Small intestine (tissue), 7 donors: ENCODE measurements around the gene TBC1D19. TPM values are rescaled to one million over a fixed set of nuclear protein-coding genes. Genes with fewer than 3 reads are reported as not detected.

Source experiments
- DNase-seq, 2 donors: peaks; one replicate each; pipeline versions ENCODE4 v3.0.0 to v3.0.0-alpha.2; 2013
- FAIRE-seq: peaks from 2 replicates; lab custom pipeline; 2012; peaks lifted over from hg19 to GRCh38; lab: Jason Lieb, UNC
- H3K27ac ChIP-seq, 3 donors: one replicate each; pipeline ENCODE4 v1.5.1; 2013; ENCODE audit warnings: low read length in 2 of 3, mild to moderate bottlenecking in 2 of 3, control low read depth in 1 of 3, inconsistent platforms in 1 of 3, low read depth in 1 of 3, moderate library complexity in 1 of 3
- H3K27me3 ChIP-seq, 3 donors: one replicate each; pipeline ENCODE4 v1.6.1; 2013; ENCODE audit warnings: low read length in 3 of 3, inconsistent platforms in 1 of 3; ENCODE audit not compliant: control insufficient read depth in 3 of 3, insufficient read depth in 3 of 3
- H3K36me3 ChIP-seq, 3 donors: one replicate each; pipeline ENCODE4 v1.6.1; 2013; ENCODE audit warnings: low read length in 3 of 3, inconsistent platforms in 1 of 3, low read depth in 1 of 3, mild to moderate bottlenecking in 1 of 3, moderate library complexity in 1 of 3; ENCODE audit not compliant: control insufficient read depth in 3 of 3, insufficient read depth in 2 of 3
- H3K4me1 ChIP-seq, 3 donors: one replicate each; pipeline ENCODE4 v1.6.1; 2013; ENCODE audit warnings: low read length in 2 of 3, inconsistent platforms in 1 of 3, low read depth in 1 of 3, mild to moderate bottlenecking in 1 of 3, moderate library complexity in 1 of 3; ENCODE audit not compliant: control insufficient read depth in 3 of 3, insufficient read depth in 2 of 3
- H3K4me3 ChIP-seq, 3 donors: one replicate each; pipeline ENCODE4 v1.5.1; 2013; ENCODE audit warnings: low read length in 3 of 3, control low read depth in 1 of 3, inconsistent platforms in 1 of 3, low read depth in 1 of 3, mild to moderate bottlenecking in 1 of 3, moderate library complexity in 1 of 3
- H3K9me3 ChIP-seq, 2 donors: one replicate each; pipeline ENCODE4 v1.6.1; 2013; ENCODE audit warnings: low read depth in 1 of 2, low read length in 1 of 2; ENCODE audit not compliant: control insufficient read depth in 2 of 2, insufficient read depth in 1 of 2
- WGBS, 3 donors: extraction: QIAGEN DNeasy Blood & Tissue Kit; methylation state at CpG; one replicate each; pipeline ENCODE4 v1.1.7; 2013; 5-methylcytosine and 5-hydroxymethylcytosine counted together
- polyA plus RNA-seq, 4 donors: library from polyadenylated mRNA; stranded (reverse) in 3 of 4; unstranded in 1 of 4; fragments of 200-250 nt in 3 of 4; fragments of 120-200 nt in 1 of 4; gene quantifications; one replicate each; pipeline versions ENCODE4 v1.2.1 to v1.2.3, GENCODE V29; 2013
- donor health status: healthy with polysubstance abuse.
- donor health status: control.
- donor health status: control.
- donor health status: Bipolar disorder and iron deficiency.
- donor health status: healthy.

Gene TBC1D19
- polyA plus RNA-seq, 4 donors, result 1.1 to 7.4 (median 2.1) TPM; not detected in 1

- WGBS, 3 donors, result 23 to 63% (median 46%) methylated on average over 3 of the region's 3 CpGs
- Histone ChIP-seq H3K9me3 (no peaks in the 10 kb centered on the region), H3K4me3 (no peak overlapping the region), H3K27ac (no peak overlapping the region), H3K36me3 (peaks cover 0 to 4% (median 0%) of the 10 kb centered on the region in 3 donors), H3K27me3 (no peaks in the 10 kb centered on the region), H3K4me1 (peaks cover 0 to 4% (median 0%) of the 10 kb centered on the region in 3 donors)
- peak; percentile 41 to 60 for DNase-seq
- no peak for FAIRE-seq
These were observed 181.6 kb downstream of the TBC1D19 start for GRCh38 chr4:26765515-26765914.

DNA sequence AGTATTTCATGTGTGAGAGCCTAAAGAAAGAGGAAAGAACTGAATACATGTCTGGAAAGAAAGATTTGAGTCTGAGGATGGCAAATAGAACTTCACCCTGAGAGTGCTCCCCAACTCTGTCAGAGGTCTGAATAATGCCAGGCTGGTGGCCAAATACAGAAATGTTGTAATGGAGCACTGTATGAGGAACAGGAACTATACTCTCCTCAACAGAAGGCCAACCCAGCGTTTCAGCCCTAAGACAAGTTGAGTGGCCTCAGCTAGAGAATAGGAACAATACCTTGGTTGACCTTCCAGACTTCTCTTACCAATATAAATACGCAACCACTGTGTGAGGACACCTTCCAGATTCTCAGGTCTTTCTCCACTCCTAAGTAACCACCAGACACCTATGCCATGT is 182.3 kb downstream of the TBC1D19 start:
- WGBS, 3 donors, result 89 to 93% (median 90%) methylated on average over 2 of the region's 2 CpGs
- Histone ChIP-seq H3K36me3 (peaks cover 0 to 4% (median 0%) of the 10 kb centered on the region in 3 donors), H3K27me3 (no peaks in the 10 kb centered on the region), H3K4me1 (peaks cover 0 to 4% (median 0%) of the 10 kb centered on the region in 3 donors), H3K4me3 (no peak overlapping the region), H3K27ac (no peak overlapping the region), H3K9me3 (no peaks in the 10 kb centered on the region)
- no peak for DNase-seq
- FAIRE-seq, result no peak

DNA sequence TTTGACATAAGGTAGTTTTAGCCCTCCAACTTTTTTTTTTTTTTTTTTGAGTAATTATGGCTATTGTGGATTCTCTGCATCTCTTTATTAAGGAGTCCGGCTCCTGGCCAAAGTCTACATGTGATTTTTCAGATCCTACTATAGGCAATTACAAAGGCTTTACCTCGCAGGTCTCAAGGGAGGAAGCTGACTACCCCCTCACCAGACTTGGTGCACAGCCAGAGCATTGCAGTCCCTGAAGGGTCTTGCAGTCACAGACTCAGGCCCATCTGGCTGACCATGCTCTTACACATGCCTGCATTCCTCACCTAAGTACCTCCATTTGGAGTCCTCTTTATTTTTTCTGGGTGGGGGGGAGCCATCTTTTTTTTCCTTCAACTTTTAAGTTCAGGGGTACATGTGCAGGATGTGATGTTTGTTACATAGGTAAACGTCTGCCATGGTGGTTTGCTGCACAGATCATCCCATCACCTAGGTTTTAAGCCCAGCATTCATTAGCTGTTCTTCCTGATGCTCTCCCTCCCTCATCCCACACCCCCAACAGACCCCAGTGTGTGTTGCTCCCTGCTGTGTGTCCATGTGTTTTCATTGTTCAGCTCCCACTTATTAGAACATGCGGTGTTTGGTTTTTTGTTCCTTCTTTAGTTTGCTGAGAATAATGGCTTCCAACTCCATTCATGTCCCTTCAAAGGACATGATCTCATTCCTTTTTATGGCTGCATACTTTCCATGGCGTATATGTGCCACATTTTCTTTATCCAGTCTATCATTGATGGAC is 188.4 kb downstream of the TBC1D19 start:
- Histone ChIP-seq H3K27me3 (no peaks in the 10 kb centered on the region), H3K4me3 (no peak overlapping the region), H3K9me3 (peaks cover 0 to 8% of the 10 kb centered on the region in 2 donors), H3K4me1 (no peaks in the 10 kb centered on the region), H3K27ac (no peak overlapping the region), H3K36me3 (peaks cover 0 to 6% (median 3%) of the 10 kb centered on the region in 3 donors)
- DNase-seq, result no peak
- 88 to 90% (median 88%) methylated on average over 5 of the region's 5 CpGs for WGBS, 3 donors
- FAIRE-seq, result no peak

- H3K36me3 ChIP-seq, result peaks cover 0 to 12% (median 0%) of the 10 kb centered on the region in 3 donors
- no peak for DNase-seq
- H3K27ac ChIP-seq, result no peak overlapping the region
- H3K4me1 ChIP-seq, result no peaks in the 10 kb centered on the region
- no peaks in the 10 kb centered on the region for H3K27me3 ChIP-seq
- H3K9me3 ChIP-seq, result peaks cover 0 to 3% of the 10 kb centered on the region in 2 donors
- FAIRE-seq, result no peak
- H3K4me3 ChIP-seq, result no peak overlapping the region
- WGBS, 3 donors, result 89 to 95% (median 90%) methylated on average over 2 of the region's 2 CpGs
These were observed 195.3 kb downstream of the TBC1D19 start for GRCh38 chr4:26779224-26779623.

- peaks cover 0 to 3% of the 10 kb centered on the region in 2 donors for H3K9me3 ChIP-seq
- no peak overlapping the region for H3K4me3 ChIP-seq
- peaks cover 0 to 12% (median 0%) of the 10 kb centered on the region in 3 donors for H3K36me3 ChIP-seq
- FAIRE-seq, result no peak
- DNase-seq, result no peak
- H3K27me3 ChIP-seq, result no peaks in the 10 kb centered on the region
- WGBS, 3 donors, result 90 to 95% (median 92%) methylated on average over 2 of the region's 2 CpGs
- H3K4me1 ChIP-seq, result no peaks in the 10 kb centered on the region
- no peak overlapping the region for H3K27ac ChIP-seq
These were observed 195.8 kb downstream of the TBC1D19 start for GRCh38 chr4:26779674-26780073.

DNA sequence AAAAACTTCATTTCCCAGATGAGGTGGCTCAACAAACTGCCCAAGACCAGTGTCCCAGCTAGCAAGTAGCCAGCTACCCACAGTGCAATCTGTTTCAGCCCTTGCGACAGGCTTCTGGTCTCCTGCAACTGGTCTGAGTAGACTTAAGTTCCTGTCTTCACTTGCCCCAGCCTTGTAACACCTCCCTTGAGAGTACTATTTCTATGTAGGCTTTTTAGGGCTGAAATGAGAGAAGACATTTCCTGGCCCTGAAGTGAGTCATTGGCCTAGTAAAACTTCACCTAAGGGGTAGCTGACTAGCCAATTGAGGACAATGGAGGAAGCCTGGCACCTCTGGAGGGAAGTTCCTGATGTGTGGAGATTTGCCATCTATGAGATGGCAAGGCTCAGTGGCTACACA is 196.7 kb downstream of the TBC1D19 start:
- DNase-seq, result no peak
- H3K4me1 ChIP-seq, result no peaks in the 10 kb centered on the region
- 83 to 100% (median 88%) methylated on average over 1 of the region's 1 CpG for WGBS, 3 donors
- no peak for FAIRE-seq
- H3K4me3 ChIP-seq, result no peak overlapping the region
- peaks cover 0 to 12% (median 0%) of the 10 kb centered on the region in 3 donors for H3K36me3 ChIP-seq
- H3K27ac ChIP-seq, result no peak overlapping the region
- no peaks in the 10 kb centered on the region for H3K27me3 ChIP-seq
- H3K9me3 ChIP-seq, result no peaks in the 10 kb centered on the region

DNA sequence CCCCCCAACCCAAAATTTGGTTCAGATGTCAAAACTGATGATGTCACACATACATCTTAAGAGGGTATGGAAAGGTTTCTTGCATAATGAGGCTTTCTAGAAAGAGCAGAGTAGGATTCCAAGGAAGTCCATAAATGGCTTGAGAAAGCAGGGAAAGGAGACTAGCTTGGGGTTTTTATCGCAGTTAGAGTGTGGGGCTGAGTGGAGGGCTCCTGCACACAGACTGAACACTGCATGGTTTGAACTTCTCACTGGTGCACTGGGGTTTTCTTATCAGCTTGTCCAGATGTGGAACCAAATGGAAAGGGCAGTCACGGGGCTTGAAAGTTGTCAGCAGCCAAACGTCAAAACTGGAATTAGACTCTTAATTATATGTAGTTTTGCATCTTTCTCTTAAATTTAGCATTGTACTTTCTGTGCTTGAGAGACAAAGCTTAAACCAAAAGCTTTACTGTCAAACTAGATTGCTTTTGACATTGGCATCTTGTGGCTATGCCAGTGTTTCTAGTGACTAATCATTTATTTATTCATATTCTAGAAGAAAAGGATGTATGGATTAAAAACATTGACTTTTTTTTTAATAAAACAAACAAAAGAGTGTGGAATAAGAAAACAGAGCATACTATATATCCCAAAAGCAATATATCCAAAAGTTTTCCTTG is 198.4 kb downstream of the TBC1D19 start:
- Histone ChIP-seq H3K27me3 (no peaks in the 10 kb centered on the region), H3K4me1 (no peaks in the 10 kb centered on the region), H3K4me3 (no peak overlapping the region), H3K36me3 (peaks cover 0 to 12% (median 0%) of the 10 kb centered on the region in 3 donors), H3K27ac (no peak overlapping the region), H3K9me3 (no peaks in the 10 kb centered on the region)
- no peak for FAIRE-seq
- DNase-seq, result no peak
- 68 to 89% (median 84%) methylated on average over 3 of the region's 3 CpGs for WGBS, 3 donors

- DNase-seq (peak in 1 of 2 donors; percentile 39), FAIRE-seq (no peak)
- H3K4me3 ChIP-seq, result no peak overlapping the region
- H3K9me3 ChIP-seq, result no peaks in the 10 kb centered on the region
- no peaks in the 10 kb centered on the region for H3K4me1 ChIP-seq
- H3K27ac ChIP-seq, result no peak overlapping the region
- no peaks in the 10 kb centered on the region for H3K27me3 ChIP-seq
- H3K36me3 ChIP-seq, result peaks cover 0 to 10% (median 0%) of the 10 kb centered on the region in 3 donors
- 47 to 72% (median 67%) methylated on average over 5 of the region's 5 CpGs for WGBS, 3 donors
These were observed 198.9 kb downstream of the TBC1D19 start for GRCh38 chr4:26782830-26783202.
